Measurements from ENCODE around the gene OSBPL6.

- TF ChIP-seq CTCF (IDR thresholded peaks at IDR 0.05): no peak
- no peak for TF ChIP-seq POLR2A (IDR thresholded peaks at IDR 0.05)
Observed at GRCh38 chr2:178187861-178188260, 6.5 kb upstream of the OSBPL6 start.

Data from esophagus squamous epithelium (tissue), 4 donors.